ENCODE measurements around the gene CDK18.

Gene CDK18

GRCh38 chr1:205519541-205520131, 15.2 kb downstream of the CDK18 start:
- Histone ChIP-seq H3K4me1 (ENCODE audit: control insufficient read depth, low read depth, low read length) (peaks cover 10% of the 10 kb centered on the region), H4K8ac (ENCODE audit: low read depth, low read length) (no peak overlapping the region), H3K18ac (ENCODE audit: low read length) (no peak overlapping the region), H3K9ac (ENCODE audit: low read length) (no peak overlapping the region), H3K36me3 (ENCODE audit: control insufficient read depth, insufficient read depth, low read length) (no peaks in the 10 kb centered on the region), H3K27me3 (ENCODE audit: insufficient read depth, low read length, poor library complexity) (no peaks in the 10 kb centered on the region), H3K56ac (ENCODE audit: low read length) (no peak overlapping the region), H3K23ac (ENCODE audit: low read length) (no peak overlapping the region), H2AK5ac (ENCODE audit: low read length) (no peak overlapping the region), H3K27ac (ENCODE audit: low read depth, low read length) (no peak overlapping the region), H2BK5ac (ENCODE audit: low read length) (no peak overlapping the region), H2BK15ac (replicated peaks; ENCODE audit: low read depth) (no peak overlapping the region), H3K79me1 (ENCODE audit: low read length) (no peaks in the 10 kb centered on the region), H3K4me2 (ENCODE audit: low read length) (no peak overlapping the region), H3K79me2 (ENCODE audit: control insufficient read depth, insufficient read depth, low read length) (no peaks in the 10 kb centered on the region), H2BK120ac (ENCODE audit: low read depth, low read length) (no peak overlapping the region), H4K5ac (ENCODE audit: low read length) (no peak overlapping the region), H3K4me3 (ENCODE audit: low read length) (no peak overlapping the region), H3K4ac (ENCODE audit: low read depth, low read length) (no peak overlapping the region)
- no CpG with 5 or more reads among the region's 6 CpGs for WGBS (ENCODE audit: extremely low coverage, insufficient coverage, low lambda C conversion rate)
- no peak for DNase-seq

- H3K4ac ChIP-seq (ENCODE audit: low read depth, low read length): no peak overlapping the region
- no peak overlapping the region for H3K18ac ChIP-seq (ENCODE audit: low read length)
- H2BK15ac ChIP-seq (replicated peaks; ENCODE audit: low read depth): no peak overlapping the region
- DNase-seq: no peak
- H4K8ac ChIP-seq (ENCODE audit: low read depth, low read length): no peak overlapping the region
- no peak overlapping the region for H3K23ac ChIP-seq (ENCODE audit: low read length)
- H4K5ac ChIP-seq (ENCODE audit: low read length): no peak overlapping the region
- H3K56ac ChIP-seq (ENCODE audit: low read length): no peak overlapping the region
- no peak overlapping the region for H3K4me3 ChIP-seq (ENCODE audit: low read length)
- no peak overlapping the region for H2BK5ac ChIP-seq (ENCODE audit: low read length)
- no peak overlapping the region for H3K9ac ChIP-seq (ENCODE audit: low read length)
- no peak overlapping the region for H3K4me2 ChIP-seq (ENCODE audit: low read length)
- H3K27me3 ChIP-seq (ENCODE audit: insufficient read depth, low read length, poor library complexity): no peaks in the 10 kb centered on the region
- H3K27ac ChIP-seq (ENCODE audit: low read depth, low read length): no peak overlapping the region
- H3K4me1 ChIP-seq (ENCODE audit: control insufficient read depth, low read depth, low read length): peaks cover 5% of the 10 kb centered on the region
- H3K79me1 ChIP-seq (ENCODE audit: low read length): no peaks in the 10 kb centered on the region
- no peaks in the 10 kb centered on the region for H3K79me2 ChIP-seq (ENCODE audit: control insufficient read depth, insufficient read depth, low read length)
- no peak overlapping the region for H2BK120ac ChIP-seq (ENCODE audit: low read depth, low read length)
- no peak overlapping the region for H2AK5ac ChIP-seq (ENCODE audit: low read length)
- WGBS (ENCODE audit: extremely low coverage, insufficient coverage, low lambda C conversion rate): no CpG with 5 or more reads among the region's 4 CpGs
- no peaks in the 10 kb centered on the region for H3K36me3 ChIP-seq (ENCODE audit: control insufficient read depth, insufficient read depth, low read length)
Measured at GRCh38 chr1:205520709-205521108, 16.2 kb downstream of the CDK18 start.

GRCh38 chr1:205521686-205522085, 17.2 kb downstream of the CDK18 start:
- H3K27ac ChIP-seq (ENCODE audit: low read depth, low read length): no peak overlapping the region
- no peak overlapping the region for H3K56ac ChIP-seq (ENCODE audit: low read length)
- H3K4me2 ChIP-seq (ENCODE audit: low read length): no peak overlapping the region
- WGBS (ENCODE audit: extremely low coverage, insufficient coverage, low lambda C conversion rate): no CpG with 5 or more reads among the region's 7 CpGs
- H3K4ac ChIP-seq (ENCODE audit: low read depth, low read length): no peak overlapping the region
- H3K9ac ChIP-seq (ENCODE audit: low read length): no peak overlapping the region
- no peak overlapping the region for H2AK5ac ChIP-seq (ENCODE audit: low read length)
- no peak overlapping the region for H3K23ac ChIP-seq (ENCODE audit: low read length)
- H2BK120ac ChIP-seq (ENCODE audit: low read depth, low read length): no peak overlapping the region
- no peaks in the 10 kb centered on the region for H3K4me1 ChIP-seq (ENCODE audit: control insufficient read depth, low read depth, low read length)
- H3K79me1 ChIP-seq (ENCODE audit: low read length): no peaks in the 10 kb centered on the region
- H3K4me3 ChIP-seq (ENCODE audit: low read length): no peak overlapping the region
- H4K8ac ChIP-seq (ENCODE audit: low read depth, low read length): no peak overlapping the region
- no peaks in the 10 kb centered on the region for H3K36me3 ChIP-seq (ENCODE audit: control insufficient read depth, insufficient read depth, low read length)
- H3K27me3 ChIP-seq (ENCODE audit: insufficient read depth, low read length, poor library complexity): no peaks in the 10 kb centered on the region
- no peak for DNase-seq
- H4K5ac ChIP-seq (ENCODE audit: low read length): no peak overlapping the region
- no peaks in the 10 kb centered on the region for H3K79me2 ChIP-seq (ENCODE audit: control insufficient read depth, insufficient read depth, low read length)
- no peak overlapping the region for H2BK15ac ChIP-seq (replicated peaks; ENCODE audit: low read depth)
- H3K18ac ChIP-seq (ENCODE audit: low read length): no peak overlapping the region
- H2BK5ac ChIP-seq (ENCODE audit: low read length): no peak overlapping the region

GRCh38 chr1:205522692-205523091, 18.2 kb downstream of the CDK18 start:
- no peak overlapping the region for H3K4me3 ChIP-seq (ENCODE audit: low read length)
- no peak overlapping the region for H3K9ac ChIP-seq (ENCODE audit: low read length)
- no peak overlapping the region for H2AK5ac ChIP-seq (ENCODE audit: low read length)
- H3K79me2 ChIP-seq (ENCODE audit: control insufficient read depth, insufficient read depth, low read length): no peaks in the 10 kb centered on the region
- H4K5ac ChIP-seq (ENCODE audit: low read length): no peak overlapping the region
- no CpG with 5 or more reads among the region's 5 CpGs for WGBS (ENCODE audit: extremely low coverage, insufficient coverage, low lambda C conversion rate)
- no peak overlapping the region for H2BK120ac ChIP-seq (ENCODE audit: low read depth, low read length)
- no peaks in the 10 kb centered on the region for H3K79me1 ChIP-seq (ENCODE audit: low read length)
- H3K27ac ChIP-seq (ENCODE audit: low read depth, low read length): no peak overlapping the region
- H3K4me2 ChIP-seq (ENCODE audit: low read length): no peak overlapping the region
- DNase-seq: no peak
- no peak overlapping the region for H3K56ac ChIP-seq (ENCODE audit: low read length)
- H3K23ac ChIP-seq (ENCODE audit: low read length): no peak overlapping the region
- H3K4me1 ChIP-seq (ENCODE audit: control insufficient read depth, low read depth, low read length): no peaks in the 10 kb centered on the region
- no peak overlapping the region for H2BK15ac ChIP-seq (replicated peaks; ENCODE audit: low read depth)
- H3K18ac ChIP-seq (ENCODE audit: low read length): no peak overlapping the region
- H3K36me3 ChIP-seq (ENCODE audit: control insufficient read depth, insufficient read depth, low read length): no peaks in the 10 kb centered on the region
- H3K27me3 ChIP-seq (ENCODE audit: insufficient read depth, low read length, poor library complexity): no peaks in the 10 kb centered on the region
- H2BK5ac ChIP-seq (ENCODE audit: low read length): no peak overlapping the region
- no peak overlapping the region for H4K8ac ChIP-seq (ENCODE audit: low read depth, low read length)
- H3K4ac ChIP-seq (ENCODE audit: low read depth, low read length): no peak overlapping the region

- H2BK120ac ChIP-seq (ENCODE audit: low read depth, low read length): no peak overlapping the region
- no peak overlapping the region for H2BK5ac ChIP-seq (ENCODE audit: low read length)
- no peak overlapping the region for H2BK15ac ChIP-seq (replicated peaks; ENCODE audit: low read depth)
- no peak overlapping the region for H3K9ac ChIP-seq (ENCODE audit: low read length)
- no peak overlapping the region for H3K4me2 ChIP-seq (ENCODE audit: low read length)
- no peak overlapping the region for H4K5ac ChIP-seq (ENCODE audit: low read length)
- DNase-seq: no peak
- H3K56ac ChIP-seq (ENCODE audit: low read length): no peak overlapping the region
- H3K27ac ChIP-seq (ENCODE audit: low read depth, low read length): no peak overlapping the region
- no peak overlapping the region for H3K18ac ChIP-seq (ENCODE audit: low read length)
- H3K4me3 ChIP-seq (ENCODE audit: low read length): no peak overlapping the region
- H3K79me1 ChIP-seq (ENCODE audit: low read length): no peaks in the 10 kb centered on the region
- H3K4ac ChIP-seq (ENCODE audit: low read depth, low read length): no peak overlapping the region
- H4K8ac ChIP-seq (ENCODE audit: low read depth, low read length): no peak overlapping the region
- WGBS (ENCODE audit: extremely low coverage, insufficient coverage, low lambda C conversion rate): no CpG with 5 or more reads among the region's 16 CpGs
- no peaks in the 10 kb centered on the region for H3K36me3 ChIP-seq (ENCODE audit: control insufficient read depth, insufficient read depth, low read length)
- H3K27me3 ChIP-seq (ENCODE audit: insufficient read depth, low read length, poor library complexity): no peaks in the 10 kb centered on the region
- H2AK5ac ChIP-seq (ENCODE audit: low read length): no peak overlapping the region
- no peaks in the 10 kb centered on the region for H3K4me1 ChIP-seq (ENCODE audit: control insufficient read depth, low read depth, low read length)
- no peaks in the 10 kb centered on the region for H3K79me2 ChIP-seq (ENCODE audit: control insufficient read depth, insufficient read depth, low read length)
- no peak overlapping the region for H3K23ac ChIP-seq (ENCODE audit: low read length)
Measured at GRCh38 chr1:205523261-205523890, 18.9 kb downstream of the CDK18 start.
